Measurements from ENCODE around the gene NPC1L1. TPM values are rescaled to one million over a fixed set of nuclear protein-coding genes. Genes with fewer than 3 reads are reported as not detected.

Gene NPC1L1
- total and polyA plus RNA-seq, 2 of the 13 experiments (the other 11 are each of a cell fraction or from before 2014, with no cell fraction given): 4.8 to 14.5 TPM

GRCh38 chr7:44581879-44582603 lies 40.9 kb upstream of the NPC1L1 start, which contains the start of gene TMED4 (continued):
- TF ChIP-seq ZHX2 (IDR thresholded peaks at IDR 0.05; ENCODE audit: low read depth): no peak
- no peak for TF ChIP-seq ZHX2 (CRISPR knock-in tag; IDR thresholded peaks at IDR 0.05; ENCODE audit: borderline replicate concordance)
- no peak; a peak in 1 of 4 replicates for TF ChIP-seq KLF16 (CRISPR knock-in tag; IDR thresholded peaks at IDR 0.05)
- 0 out of 2 replicates have a peak, but pooled peaks have one; percentile 37 for TF ChIP-seq ARHGAP35 (CRISPR knock-in tag; IDR thresholded peaks at IDR 0.05; ENCODE audit: borderline replicate concordance)
- no peak for TF ChIP-seq ZKSCAN5 (CRISPR knock-in tag; IDR thresholded peaks at IDR 0.05)
- no peak for TF ChIP-seq KDM6A (CRISPR knock-in tag; IDR thresholded peaks at IDR 0.05; ENCODE audit: low read depth)
- TF ChIP-seq HNRNPL (IDR thresholded peaks at IDR 0.05; ENCODE audit: low read depth, low read length): 0 out of 2 replicates have a peak, but pooled peaks have one; percentile 30
- TF ChIP-seq SOX6 (IDR thresholded peaks at IDR 0.05): no peak
- no peak; the same call in 1 of the 2 replicates for TF ChIP-seq SOX6 (CRISPR knock-in tag; IDR thresholded peaks at IDR 0.05)
- no peak for TF ChIP-seq ZNF652 (CRISPR knock-in tag; IDR thresholded peaks at IDR 0.05; ENCODE audit: borderline replicate concordance, low read depth)
- TF ChIP-seq ZNF33B (CRISPR knock-in tag; IDR thresholded peaks at IDR 0.05): no peak; the same call in 1 of the 2 replicates
- peak; percentile 72; the same call in 1 of the 2 replicates for TF ChIP-seq MXD3 (CRISPR knock-in tag; IDR thresholded peaks at IDR 0.05)
- no peak for TF ChIP-seq ZFAT (CRISPR knock-in tag; conservative IDR thresholded peaks at IDR 0.05)
- TF ChIP-seq SUZ12 (IDR thresholded peaks at IDR 0.05; ENCODE audit: low read depth, low read length): no peak
- no peak for TF ChIP-seq EZH2 (conservative IDR thresholded peaks at IDR 0.05; ENCODE audit: low read depth, low read length)
- TF ChIP-seq ZBTB8A (CRISPR knock-in tag; IDR thresholded peaks at IDR 0.05; ENCODE audit: borderline replicate concordance, low read depth): no peak
- no peak for TF ChIP-seq ZNF503 (CRISPR knock-in tag; IDR thresholded peaks at IDR 0.05)
- TF ChIP-seq GPN1 (CRISPR knock-in tag; IDR thresholded peaks at IDR 0.05; ENCODE audit: borderline replicate concordance): no peak

Measured in HepG2 (cell line).